Tibial nerve (tissue), 4 donors: ENCODE measurements around the gene CCRL2.

Experiments used
- CTCF ChIP-seq, 5 experiments: fragments of 200-600 bp in 3 of 5; fragments of 450-650 bp in 2 of 5; sonication (generic) in 3 of 5; IDR thresholded peaks; one replicate each; pipeline ENCODE4 v1.5.1; 2016 to 2019; ENCODE audit warnings: antibody characterized with exemption in 5 of 5, mild to moderate bottlenecking in 3 of 5, moderate library complexity in 2 of 5
- EP300 ChIP-seq, 2 donors: sonication (generic); formaldehyde crosslinking; IDR thresholded peaks; one replicate each; pipeline ENCODE4 v1.6.1; 2017; ENCODE audit warnings: antibody characterized with exemption in 2 of 2, mild to moderate bottlenecking in 1 of 2
- POLR2A ChIP-seq, 2 donors: fragments of 450-650 bp; IDR thresholded peaks; one replicate each; pipeline ENCODE4 v1.6.1; 2017; ENCODE audit warnings: antibody characterized with exemption in 2 of 2, mild to moderate bottlenecking in 2 of 2, moderate library complexity in 2 of 2

GRCh38 chr3:46405301-46406019 lies 1.6 kb upstream of the CCRL2 start:
- peak; percentile 85 to 93 for TF ChIP-seq EP300 (IDR thresholded peaks at IDR 0.05)
- TF ChIP-seq POLR2A (IDR thresholded peaks at IDR 0.05): no peak
- TF ChIP-seq CTCF (IDR thresholded peaks at IDR 0.05): no peak
